Activated CD4-positive, alpha-beta T cell treated with anti-CD3 and anti-CD28 coated beads for 36 hours (primary cell): ENCODE data around the gene TFEB. TPM values are rescaled to one million over a fixed set of nuclear protein-coding genes. Genes with fewer than 3 reads are reported as not detected.

Experiments
- ATAC-seq: fragments of 200-7000 bp; cut with Tn5 transposase; one replicate; pipeline ENCODE4 v1.10.0; 2021; ENCODE audit warnings: mild to moderate bottlenecking, moderate library complexity
- CTCF ChIA-PET: fragments of 350-600 bp; sonication (Branson Sonifier 250); formaldehyde crosslinking; loops from one replicate; lab custom pipeline; 2021; ENCODE audit warnings: antibody characterized with exemption; lab: Charles Lee
- POLR2A ChIA-PET: fragments of 350-600 bp; sonication (Branson Sonifier 250); formaldehyde crosslinking; loops from one replicate; lab custom pipeline; 2021; ENCODE audit warnings: antibody characterized with exemption, inconsistent platforms; lab: Charles Lee
- DNase-seq: peaks from one replicate; pipeline ENCODE4 v3.0.0-alpha.2; 2020
- H3K27ac Mint-ChIP-seq: one replicate; pipeline ENCODE4 v1.8.0; 2021; ENCODE audit warnings: mixed read lengths
- H3K27me3 Mint-ChIP-seq: one replicate; pipeline ENCODE4 v1.8.0; 2021; ENCODE audit warnings: mixed read lengths
- H3K36me3 Mint-ChIP-seq: one replicate; pipeline ENCODE4 v1.8.0; 2021; ENCODE audit warnings: low read depth, mixed read lengths
- H3K4me1 Mint-ChIP-seq: one replicate; pipeline ENCODE4 v1.8.0; 2021; ENCODE audit warnings: mixed read lengths
- H3K4me3 Mint-ChIP-seq: one replicate; pipeline ENCODE4 v1.8.0; 2021; ENCODE audit warnings: mild to moderate bottlenecking, moderate library complexity, mixed read lengths
- H3K9me3 Mint-ChIP-seq: one replicate; pipeline ENCODE4 v1.8.0; 2021; ENCODE audit warnings: low read depth, mixed read lengths
- intact Hi-C, 2 experiments: fragments of 100-400 bp; cut with DNase I in 1 of 2; cut with micrococcal nuclease in 1 of 2; formaldehyde crosslinking; loops; one replicate each; pipeline versions ENCODE4 v1.14.2 to v1.15.1; 2022 to 2024; cut with DNase I, micrococcal nuclease
- total RNA-seq, 2 experiments: library from RNA; stranded (reverse); gene quantifications; one replicate each; pipeline ENCODE4 v1.2.3, GENCODE V29; 2021

TFEB gene
- total RNA-seq, 2 experiments from 2014 or later: 8.5 to 9.2 TPM

- Mint-ChIP-seq H3K36me3 (no peaks in the 10 kb centered on the region), H3K27ac (no peak overlapping the region), H3K4me1 (peaks cover 36% of the 10 kb centered on the region), H3K9me3 (no peaks in the 10 kb centered on the region), H3K4me3 (no peak overlapping the region), H3K27me3 (no peaks in the 10 kb centered on the region)
- ChIA-PET CTCF (interaction anchor here (0.6 kb wide), 1 partner anchor 117 kb away, joined by 3 read pairs; no protein-coding TSS in a partner anchor), POLR2A (interaction anchor here (0.6 kb wide), 1 partner anchor 9 kb away, joined by 4 read pairs; no protein-coding TSS in a partner anchor)
- intact Hi-C loops: no loop called here
- ATAC-seq (no peak), DNase-seq (no peak)
Observed at GRCh38 chr6:41728954-41729353, 6.5 kb downstream of the TFEB start.

GRCh38 chr6:41728073-41728936, 7.1 kb downstream of the TFEB start:
- intact Hi-C loops: no loop called here
- POLR2A ChIA-PET: no interaction called here

GRCh38 chr6:41727705-41728072, 7.7 kb downstream of the TFEB start:
- POLR2A ChIA-PET: interaction anchor here (0.7 kb wide), 1 partner anchor 370 kb away, joined by 3 read pairs; no protein-coding TSS in a partner anchor
- H3K27me3 Mint-ChIP-seq: no peaks in the 10 kb centered on the region
- CTCF ChIA-PET: no interaction called here
- intact Hi-C loops: no loop called here
- DNase-seq: no peak
- no peaks in the 10 kb centered on the region for H3K36me3 Mint-ChIP-seq
- no peak for ATAC-seq
- no peak overlapping the region for H3K27ac Mint-ChIP-seq
- no peak overlapping the region for H3K4me3 Mint-ChIP-seq
- H3K9me3 Mint-ChIP-seq: no peaks in the 10 kb centered on the region
- H3K4me1 Mint-ChIP-seq: peaks cover 24% of the 10 kb centered on the region

More at GRCh38 chr6:41728073-41728936, 7.1 kb downstream of the TFEB start:
- H3K4me1 Mint-ChIP-seq: peaks cover 31% of the 10 kb centered on the region
- no peaks in the 10 kb centered on the region for H3K36me3 Mint-ChIP-seq
- no peak overlapping the region for H3K4me3 Mint-ChIP-seq
- no peak for DNase-seq
- no peak for ATAC-seq
- no peaks in the 10 kb centered on the region for H3K9me3 Mint-ChIP-seq
- no peak overlapping the region for H3K27ac Mint-ChIP-seq
- CTCF ChIA-PET: no interaction called here
- H3K27me3 Mint-ChIP-seq: no peaks in the 10 kb centered on the region

GRCh38 chr6:41726876-41727275, 8.5 kb downstream of the TFEB start:
- Mint-ChIP-seq H3K4me3 (no peak overlapping the region), H3K27ac (no peak overlapping the region), H3K27me3 (no peaks in the 10 kb centered on the region), H3K36me3 (no peaks in the 10 kb centered on the region), H3K9me3 (no peaks in the 10 kb centered on the region), H3K4me1 (peaks cover 20% of the 10 kb centered on the region)
- intact Hi-C loops: no loop called here
- ChIA-PET POLR2A (interaction anchor here (0.7 kb wide), 1 partner anchor 371 kb away, joined by 3 read pairs; no protein-coding TSS in a partner anchor), CTCF (no interaction called here)
- ATAC-seq (no peak), DNase-seq (no peak)

- Mint-ChIP-seq H3K4me3 (no peak overlapping the region), H3K27ac (no peak overlapping the region), H3K9me3 (no peaks in the 10 kb centered on the region), H3K27me3 (no peaks in the 10 kb centered on the region), H3K4me1 (peaks cover 7% of the 10 kb centered on the region), H3K36me3 (no peaks in the 10 kb centered on the region)
- ChIA-PET CTCF (no interaction called here), POLR2A (no interaction called here)
- no peak for ATAC-seq
- intact Hi-C loops: no loop called here
- DNase-seq: no peak
Observed at GRCh38 chr6:41724586-41725501, 10.6 kb downstream of the TFEB start.

GRCh38 chr6:41724228-41724580, 11.2 kb downstream of the TFEB start:
- CTCF ChIA-PET: no interaction called here
- H3K9me3 Mint-ChIP-seq: no peaks in the 10 kb centered on the region
- ATAC-seq (no peak), DNase-seq (no peak)
- POLR2A ChIA-PET: no interaction called here
- no peaks in the 10 kb centered on the region for H3K27me3 Mint-ChIP-seq
- H3K36me3 Mint-ChIP-seq: no peaks in the 10 kb centered on the region
- no peak overlapping the region for H3K4me3 Mint-ChIP-seq
- H3K4me1 Mint-ChIP-seq: peaks cover 7% of the 10 kb centered on the region
- intact Hi-C loops: no loop called here
- no peak overlapping the region for H3K27ac Mint-ChIP-seq

GRCh38 chr6:41723530-41724227, 11.7 kb downstream of the TFEB start:
- no peaks in the 10 kb centered on the region for H3K36me3 Mint-ChIP-seq
- CTCF ChIA-PET: interaction anchor here (0.6 kb wide), 1 partner anchor 104 kb away, joined by 3 read pairs; no protein-coding TSS in a partner anchor
- no peaks in the 10 kb centered on the region for H3K27me3 Mint-ChIP-seq
- no peak for ATAC-seq
- H3K4me1 Mint-ChIP-seq: peaks cover 7% of the 10 kb centered on the region
- POLR2A ChIA-PET: no interaction called here
- H3K4me3 Mint-ChIP-seq: no peak overlapping the region
- DNase-seq: no peak
- intact Hi-C loops: no loop called here
- H3K27ac Mint-ChIP-seq: no peak overlapping the region
- no peaks in the 10 kb centered on the region for H3K9me3 Mint-ChIP-seq

GRCh38 chr6:41722969-41723529, 12.4 kb downstream of the TFEB start:
- Mint-ChIP-seq H3K4me1 (peaks cover 7% of the 10 kb centered on the region), H3K9me3 (no peaks in the 10 kb centered on the region), H3K36me3 (no peaks in the 10 kb centered on the region), H3K4me3 (no peak overlapping the region), H3K27ac (no peak overlapping the region), H3K27me3 (no peaks in the 10 kb centered on the region)
- POLR2A ChIA-PET: no interaction called here
- CTCF ChIA-PET: interaction anchor here (0.6 kb wide), 1 partner anchor 105 kb away, joined by 3 read pairs; no protein-coding TSS in a partner anchor
- no peak for DNase-seq
- intact Hi-C loops: no loop called here
- no peak for ATAC-seq

GRCh38 chr6:41721414-41721813, 14.0 kb downstream of the TFEB start:
- DNase-seq (no peak), ATAC-seq (no peak)
- intact Hi-C loops: no loop called here
- CTCF ChIA-PET: no interaction called here
- POLR2A ChIA-PET: no interaction called here
- no peak overlapping the region for H3K27ac Mint-ChIP-seq
- no peaks in the 10 kb centered on the region for H3K27me3 Mint-ChIP-seq
- no peaks in the 10 kb centered on the region for H3K36me3 Mint-ChIP-seq
- no peaks in the 10 kb centered on the region for H3K9me3 Mint-ChIP-seq
- H3K4me3 Mint-ChIP-seq: no peak overlapping the region
- peaks cover 3% of the 10 kb centered on the region for H3K4me1 Mint-ChIP-seq

- Mint-ChIP-seq H3K9me3 (no peaks in the 10 kb centered on the region), H3K4me3 (no peak overlapping the region), H3K27me3 (no peaks in the 10 kb centered on the region), H3K27ac (no peak overlapping the region), H3K4me1 (peaks cover 9% of the 10 kb centered on the region), H3K36me3 (no peaks in the 10 kb centered on the region)
- intact Hi-C loops: no loop called here
- ATAC-seq: no peak
- ChIA-PET CTCF (interaction anchor here (0.7 kb wide), 1 partner anchor 14 kb away, joined by 3 read pairs; no protein-coding TSS in a partner anchor), POLR2A (no interaction called here)
- DNase-seq: no peak
Observed at GRCh38 chr6:41720783-41721182, 14.6 kb downstream of the TFEB start.

- Mint-ChIP-seq H3K9me3 (no peaks in the 10 kb centered on the region), H3K36me3 (no peaks in the 10 kb centered on the region), H3K4me1 (peaks cover 12% of the 10 kb centered on the region), H3K4me3 (no peak overlapping the region), H3K27ac (no peak overlapping the region), H3K27me3 (no peaks in the 10 kb centered on the region)
- no peak for ATAC-seq
- DNase-seq: no peak
- POLR2A ChIA-PET: no interaction called here
- CTCF ChIA-PET: interaction anchor here (0.7 to 1.6 kb wide), 3 partner anchors 12 to 42 kb away, joined by 3 to 7 read pairs (median 3); no protein-coding TSS in a partner anchor
- intact Hi-C loops: no loop called here
Observed at GRCh38 chr6:41720262-41720620, 15.2 kb downstream of the TFEB start.
